Posterior vena cava (tissue), 2 donors: ENCODE measurements around the gene CBFA2T2. TPM values are rescaled to one million over a fixed set of nuclear protein-coding genes. Genes with fewer than 3 reads are reported as not detected.
"Not testable (repeated sequence)": the region's sequence is repeated elsewhere in the genome, so short reads cannot be mapped to it uniquely, and the experiment has no call there.

ENCODE experiments used
- DNase-seq: peaks from one replicate; pipeline ENCODE4 v3.0.0-alpha.2; 2020; ENCODE audit warnings: low spot score
- intact Hi-C, 2 donors: fragments of 100-400 bp; cut with DNase I; formaldehyde crosslinking; loops; one replicate each; pipeline versions ENCODE4 v1.14.1 to v1.14.2; 2022 to 2023
- total RNA-seq, 2 donors: library from RNA; stranded (reverse); fragmentation: NEBNext Ultra II Directional; extraction: Animal tissue kit (Norgen Biotek cat#: 25700); gene quantifications; one replicate each; pipeline ENCODE4 v1.2.1, GENCODE V29; 2021
- donor health status: DM: yes; HTN: yes; CAD: no.
- donor health status: DM: yes; HTN: yes; CAD: no.

The CBFA2T2 gene
- total RNA-seq, 2 donors from 2014 or later: 11.0 to 12.0 TPM

DNA sequence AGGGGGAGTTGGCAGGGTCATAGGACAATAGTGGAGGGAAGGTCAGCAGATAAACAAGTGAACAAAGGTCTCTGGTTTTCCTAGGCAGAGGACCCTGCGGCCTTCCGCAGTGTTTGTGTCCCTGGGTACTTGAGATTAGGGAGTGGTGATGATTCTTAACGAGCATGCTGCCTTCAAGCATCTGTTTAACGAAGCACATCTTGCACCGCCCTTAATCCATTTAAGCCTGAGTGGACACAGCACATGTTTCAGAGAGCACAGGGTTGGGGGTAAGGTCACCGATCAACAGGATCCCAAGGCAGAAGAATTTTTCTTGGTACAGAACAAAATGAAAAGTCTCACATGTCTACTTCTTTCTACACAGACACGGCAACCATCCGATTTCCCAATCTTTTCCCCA, 45.8 kb downstream of the CBFA2T2 start:
- DNase-seq, intact Hi-C loops: not testable (repeated sequence)

DNA sequence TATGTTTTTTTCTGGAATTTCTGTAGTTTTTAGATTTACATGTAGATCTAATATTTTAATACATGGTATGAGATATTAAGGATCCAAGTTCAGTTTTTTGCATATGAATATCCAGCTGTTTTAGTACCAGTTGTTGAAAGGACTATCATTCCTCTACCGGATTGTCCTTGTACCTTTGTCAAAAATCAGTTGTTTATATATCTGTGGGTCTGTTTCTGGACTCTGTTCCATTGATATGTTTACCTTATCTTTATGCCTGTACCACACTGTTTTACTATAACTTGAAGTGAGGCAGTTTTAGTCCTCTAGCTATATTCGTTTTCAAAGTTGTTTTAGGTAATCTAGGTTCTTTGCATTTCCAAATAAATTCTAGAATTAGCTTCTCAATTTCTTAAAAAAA, 47.7 kb downstream of the CBFA2T2 start:
- no peak for DNase-seq
- intact Hi-C loops: no loop called here

DNA sequence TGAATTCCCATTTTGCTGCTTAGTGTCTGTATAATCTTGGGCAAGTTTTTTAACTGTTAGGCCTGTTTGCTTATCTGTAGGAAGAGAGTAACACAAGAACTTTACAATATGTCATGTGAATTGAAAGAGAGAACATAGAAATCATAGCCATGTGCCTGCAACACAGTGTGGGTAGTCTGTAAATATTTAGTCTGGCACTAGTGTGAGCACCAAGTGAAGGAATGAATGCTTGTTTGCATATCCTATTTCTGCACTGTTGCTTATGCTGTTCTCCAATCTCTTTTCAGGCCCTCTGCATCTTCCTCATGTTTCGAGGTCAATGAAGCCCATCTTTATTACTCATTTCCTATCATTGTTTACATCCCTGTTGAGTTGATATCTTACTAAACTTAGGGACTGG, 49.2 kb downstream of the CBFA2T2 start:
- intact Hi-C loops: no loop called here
- no peak for DNase-seq

DNA sequence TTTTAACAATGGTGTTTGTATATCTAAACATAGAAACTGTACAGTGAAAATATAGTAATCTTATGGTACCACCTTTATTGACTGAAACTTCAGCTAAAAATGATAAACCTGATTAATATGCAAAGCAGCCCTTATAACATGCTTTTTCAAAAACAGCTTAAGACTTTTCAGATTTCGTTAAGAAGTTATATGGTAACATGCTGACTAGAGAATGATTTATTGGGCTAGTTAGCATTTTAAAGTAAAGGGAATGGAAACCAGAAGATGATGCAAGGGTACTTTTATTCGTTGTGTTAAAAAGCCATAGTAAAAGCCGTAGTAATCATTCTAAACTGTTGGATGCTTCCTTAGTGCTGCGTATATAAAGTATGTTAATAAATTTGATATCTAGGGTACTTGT, 50.5 kb downstream of the CBFA2T2 start:
- intact Hi-C loops: no loop called here
- DNase-seq: no peak

DNA sequence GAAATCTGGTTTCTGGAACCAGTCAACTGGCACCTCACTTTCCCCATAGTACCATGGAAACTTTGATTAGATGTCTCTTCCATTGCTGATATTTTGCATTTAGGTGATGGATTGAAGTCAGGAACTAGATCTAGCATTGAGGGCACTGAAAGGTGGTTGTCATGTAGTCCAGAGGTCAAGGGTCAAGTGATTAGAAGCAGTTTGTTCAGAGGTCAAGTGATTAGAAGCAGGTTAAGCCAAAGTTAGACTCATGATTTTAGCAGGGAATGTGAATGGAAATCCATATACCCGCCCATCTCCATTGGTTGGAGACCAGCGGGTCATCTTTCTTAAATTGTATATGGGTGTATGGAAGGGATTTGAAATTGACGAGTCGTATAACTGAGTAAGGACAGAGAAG, 51.2 kb downstream of the CBFA2T2 start:
- intact Hi-C loops: no loop called here
- no peak for DNase-seq

DNA sequence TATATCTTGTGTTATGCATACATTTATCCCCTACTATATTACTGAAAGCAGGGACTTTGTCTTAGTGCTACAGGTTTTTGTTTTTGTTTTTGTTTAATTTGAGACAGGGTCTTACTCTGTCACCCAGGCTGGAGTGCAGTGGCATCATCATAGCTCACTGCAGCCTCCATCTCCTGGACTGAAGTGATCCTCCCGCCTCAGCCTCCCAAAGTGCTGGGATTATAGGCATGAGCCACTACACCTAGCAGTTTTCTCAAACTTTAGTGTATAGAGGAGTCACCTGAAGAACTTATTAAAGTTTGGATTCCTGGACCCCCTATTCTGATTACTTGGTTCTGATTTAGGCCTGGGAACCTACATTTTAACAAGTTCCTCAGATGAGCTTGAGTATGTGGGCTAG, 51.9 kb downstream of the CBFA2T2 start:
- intact Hi-C loops: no loop called here
- no peak for DNase-seq

DNA sequence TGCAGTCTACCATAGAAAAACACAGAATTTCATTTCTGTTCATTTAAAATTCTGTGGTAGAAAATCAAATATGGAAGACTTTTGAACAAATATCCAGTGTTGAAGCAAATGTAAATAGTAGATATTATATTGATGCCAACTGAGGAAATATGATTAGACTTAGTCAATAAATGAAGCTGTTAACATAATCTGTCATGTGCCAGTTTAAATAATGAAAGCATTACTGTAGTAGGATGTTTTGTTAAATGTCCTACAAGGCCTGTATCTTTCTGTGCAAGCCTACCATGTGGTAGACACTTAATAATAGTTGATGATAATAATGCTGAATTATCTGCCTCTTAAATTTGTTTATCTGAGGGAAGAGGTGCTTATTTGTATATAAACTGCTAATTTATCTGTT, 55.9 kb downstream of the CBFA2T2 start:
- intact Hi-C loops: no loop called here
- no peak for DNase-seq

DNA sequence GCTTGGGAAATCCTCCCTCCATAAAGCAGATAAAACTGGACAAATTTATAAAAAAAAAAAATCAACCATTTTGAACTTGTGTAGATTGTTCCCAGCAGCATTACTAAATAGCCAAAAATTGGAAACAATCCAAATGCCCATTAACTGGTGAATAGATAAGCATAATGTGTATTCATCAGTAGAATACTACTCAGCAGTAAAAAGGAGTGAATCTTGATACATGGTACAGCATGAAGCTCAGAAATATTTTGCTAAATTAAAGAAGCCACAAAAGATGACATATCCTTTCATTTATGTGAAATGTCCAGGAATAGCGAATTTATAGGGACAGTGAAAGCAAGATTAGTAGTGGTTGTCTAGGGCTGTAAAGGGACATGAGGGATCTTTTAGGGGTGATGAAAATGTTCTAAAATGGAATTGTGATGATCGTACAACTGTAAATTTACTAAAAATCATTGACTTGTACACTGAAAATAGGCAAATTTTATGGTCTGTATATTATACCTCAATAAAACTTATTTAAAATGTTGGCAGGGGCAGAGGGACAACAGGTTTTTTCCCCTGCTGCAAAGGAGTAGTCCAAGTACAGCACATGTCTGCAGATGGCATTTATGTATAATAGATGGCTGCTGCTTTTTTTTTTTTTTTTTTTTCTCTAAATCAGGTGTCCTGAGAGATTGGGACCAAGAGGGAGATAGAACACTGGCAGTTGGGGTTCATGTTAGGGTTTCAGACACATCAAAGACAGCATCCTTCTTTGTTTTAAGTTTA, 59.5 kb downstream of the CBFA2T2 start:
- intact Hi-C loops: no loop called here
- no peak for DNase-seq

DNA sequence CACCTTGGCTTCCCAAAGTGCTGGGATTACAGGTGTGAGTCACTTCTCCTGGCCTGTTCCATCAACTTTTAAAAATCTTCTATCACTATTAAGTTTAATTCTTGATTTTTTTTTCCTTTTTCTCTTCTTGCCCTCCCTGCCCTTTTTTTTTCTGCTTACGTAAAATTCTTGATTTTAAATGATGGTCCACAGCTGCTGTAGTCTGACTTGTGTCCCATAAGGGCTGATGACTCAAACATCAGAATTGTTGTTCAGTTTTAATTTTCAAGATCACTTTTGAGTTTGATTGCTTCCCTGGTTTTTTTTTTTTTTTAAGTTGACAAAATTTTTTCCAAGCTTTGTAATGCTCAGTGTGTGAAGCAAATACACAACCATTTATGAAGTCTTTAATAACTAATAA, 61.9 kb downstream of the CBFA2T2 start:
- intact Hi-C loops: no loop called here
- DNase-seq: no peak

DNA sequence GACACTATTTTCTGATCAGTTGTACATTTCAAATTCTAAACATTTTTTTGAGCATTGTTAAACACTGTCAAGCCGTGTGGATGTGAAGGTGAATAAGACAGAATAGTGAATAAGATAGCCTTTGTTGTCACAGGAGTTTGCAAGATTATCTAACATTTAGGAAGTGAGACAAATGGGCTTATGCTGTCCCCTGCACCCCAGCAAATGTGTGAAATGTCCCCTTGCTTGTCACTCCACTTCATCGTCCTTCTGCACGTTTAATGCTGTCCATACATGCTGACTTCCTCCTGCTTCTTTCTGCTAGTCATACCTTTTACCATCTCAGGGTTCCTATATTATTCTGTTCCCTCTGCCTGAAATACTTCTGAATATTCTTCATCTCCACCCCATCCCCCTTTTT, 62.6 kb downstream of the CBFA2T2 start:
- no peak for DNase-seq
- intact Hi-C loops: no loop called here

DNA sequence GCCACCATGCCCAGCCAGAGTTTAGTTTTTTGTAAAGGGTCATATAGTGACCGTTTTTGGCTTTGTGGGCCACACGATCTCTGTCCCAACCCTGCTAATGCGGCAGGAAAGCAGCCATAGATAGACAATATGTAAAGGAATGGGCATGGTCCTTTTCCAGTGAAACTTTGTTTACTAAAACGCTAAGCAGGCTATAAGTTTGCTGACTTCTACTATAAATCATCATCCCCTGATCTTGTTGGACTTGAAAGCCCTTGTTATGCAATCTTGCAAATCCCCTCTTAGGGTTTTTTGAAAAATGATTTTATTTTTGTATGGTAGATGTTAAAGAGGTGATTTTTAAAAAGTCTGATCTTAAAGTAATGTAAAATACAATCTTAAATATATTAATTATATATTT, 63.6 kb downstream of the CBFA2T2 start:
- no peak for DNase-seq
- intact Hi-C loops: no loop called here

DNA sequence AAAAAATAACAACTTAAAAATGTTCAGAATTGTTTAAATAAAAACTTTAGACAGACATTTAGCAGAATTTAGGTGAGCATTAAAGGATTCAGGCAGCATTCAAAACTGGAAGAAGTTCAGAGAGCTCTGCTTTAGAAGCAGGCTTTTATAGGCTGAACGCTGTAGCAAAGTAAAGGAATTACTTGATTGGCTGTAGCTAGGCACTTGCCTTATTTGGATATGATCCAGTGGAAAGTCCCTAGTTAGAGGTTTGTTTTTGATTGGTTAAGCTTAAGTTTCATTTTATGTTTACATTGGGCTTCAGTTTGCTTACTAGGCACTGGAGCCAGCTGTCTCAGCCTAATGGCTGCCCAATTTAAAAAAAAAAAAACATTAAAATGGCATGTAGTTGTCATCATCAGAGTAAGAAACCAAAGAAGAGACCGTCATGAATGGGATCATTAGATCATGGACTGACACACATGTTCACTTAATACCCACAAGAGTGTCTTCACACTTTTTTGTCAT, 65.1 kb downstream of the CBFA2T2 start:
- DNase-seq: no peak
- intact Hi-C loops: no loop called here

DNA sequence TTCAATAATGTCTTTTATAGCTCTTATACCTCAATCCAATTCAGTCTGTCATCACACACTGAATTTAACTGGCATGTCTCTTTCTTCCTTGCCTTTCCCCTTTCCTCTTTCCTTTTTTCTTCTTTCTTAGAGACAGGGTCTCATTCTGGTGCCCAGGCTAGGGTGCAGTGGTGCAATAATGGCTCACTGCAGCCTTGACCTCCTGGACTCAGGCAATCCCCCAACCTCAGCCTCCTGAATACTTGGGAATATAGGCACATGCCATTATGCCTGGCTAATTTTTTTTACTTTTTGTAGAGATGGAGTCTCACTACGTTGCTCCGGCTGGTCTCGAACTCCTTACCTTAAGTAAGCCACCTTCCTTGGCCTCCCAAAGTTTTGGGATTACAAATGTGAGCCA, 65.9 kb downstream of the CBFA2T2 start:
- intact Hi-C loops: no loop called here
- DNase-seq: no peak

DNA sequence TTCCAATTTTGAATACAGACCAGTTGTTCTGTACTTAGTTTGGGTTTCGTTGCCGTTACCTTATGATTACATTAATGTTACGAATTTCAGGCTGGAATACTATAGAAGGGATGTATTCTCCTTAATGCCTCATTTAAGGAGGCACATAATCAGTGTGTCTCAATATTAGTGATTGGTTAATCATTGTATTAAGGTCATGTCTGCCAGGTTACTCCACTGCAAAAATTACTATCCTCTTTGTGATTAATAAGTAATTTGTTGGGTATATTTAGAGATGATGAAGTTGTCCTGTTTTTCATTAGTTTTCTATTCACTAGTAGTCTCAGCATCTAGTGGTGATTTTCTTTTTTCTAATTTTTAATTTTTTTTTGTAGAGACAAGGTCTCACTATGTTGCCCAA, 66.3 kb downstream of the CBFA2T2 start:
- intact Hi-C loops: no loop called here
- DNase-seq: no peak

DNA sequence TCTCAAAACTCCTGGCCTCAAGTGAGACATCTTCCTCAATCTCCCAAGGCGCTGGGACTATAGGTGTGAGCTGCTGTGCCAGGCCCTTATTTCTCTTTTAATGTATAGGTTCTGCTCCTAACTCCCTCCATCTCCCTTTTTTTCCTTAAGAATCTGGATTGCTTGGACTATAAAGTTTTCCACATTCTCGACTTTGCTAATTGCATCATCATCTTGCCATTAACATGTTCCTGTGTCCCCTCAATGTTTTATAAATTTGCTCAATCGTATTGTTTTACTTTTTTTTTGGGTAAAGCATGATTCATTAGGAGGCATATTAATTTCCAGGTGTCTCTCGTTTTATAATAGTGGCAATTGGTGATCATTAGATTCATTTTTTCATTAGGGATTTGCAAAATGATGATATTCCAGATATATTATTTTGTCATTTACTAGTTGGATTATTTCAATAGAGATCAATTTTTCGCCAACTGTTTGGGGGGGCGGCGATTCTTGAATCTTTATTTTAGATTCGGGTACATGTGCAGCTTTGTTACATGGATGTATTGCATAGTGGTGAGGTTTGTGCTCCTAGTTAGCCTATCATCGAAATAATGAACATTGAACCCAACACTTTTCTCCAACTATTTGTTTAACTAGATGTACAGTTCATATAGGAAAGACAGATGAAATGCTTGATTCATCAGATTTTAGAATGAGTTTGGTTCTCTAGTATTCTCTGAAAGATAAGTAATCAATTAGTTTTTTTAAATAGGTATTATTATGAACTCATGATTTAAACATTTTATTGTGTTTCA, 68.7 kb downstream of the CBFA2T2 start:
- DNase-seq: no peak
- intact Hi-C loops: no loop called here

DNA sequence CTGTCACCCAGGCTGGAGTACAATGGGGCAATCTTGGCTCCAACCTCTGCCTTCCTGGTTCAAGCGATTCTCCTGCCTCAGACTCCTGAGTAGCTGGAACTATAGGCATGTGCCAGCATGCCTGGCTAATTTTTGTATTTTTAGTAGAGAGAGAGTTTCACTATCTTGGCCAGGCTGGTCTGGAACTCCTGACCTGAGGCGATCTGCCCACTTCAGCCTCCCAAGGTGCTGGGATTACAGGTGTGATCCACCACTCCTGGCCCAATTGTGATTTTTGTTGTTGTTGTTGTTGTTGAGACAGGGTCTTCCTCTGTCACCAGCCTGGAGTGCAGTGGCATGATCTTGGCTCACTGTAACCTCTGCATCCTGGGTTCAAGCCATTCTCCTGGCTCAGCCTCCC, 69.3 kb downstream of the CBFA2T2 start:
- DNase-seq: no peak
- intact Hi-C loops: no loop called here

DNA sequence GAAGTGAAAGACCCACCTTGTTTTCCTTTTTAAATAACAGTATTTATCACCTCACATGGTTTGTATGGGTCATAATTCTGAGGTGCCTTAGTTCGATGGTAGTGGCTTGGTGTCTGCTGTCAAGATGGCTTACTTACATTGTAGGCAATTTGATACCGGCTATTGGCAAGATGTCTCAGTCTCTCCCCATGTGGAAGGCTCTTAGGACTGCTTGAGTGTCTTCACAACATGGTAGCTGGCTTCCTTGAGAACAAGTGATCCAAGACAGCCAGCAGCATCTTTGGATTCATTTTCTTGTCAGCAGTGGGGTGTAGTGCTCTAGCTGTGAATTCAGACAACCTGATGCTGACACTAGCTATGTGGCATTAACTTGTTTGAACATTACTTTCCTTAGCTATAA, 70.1 kb downstream of the CBFA2T2 start:
- intact Hi-C loops: no loop called here
- DNase-seq: no peak

DNA sequence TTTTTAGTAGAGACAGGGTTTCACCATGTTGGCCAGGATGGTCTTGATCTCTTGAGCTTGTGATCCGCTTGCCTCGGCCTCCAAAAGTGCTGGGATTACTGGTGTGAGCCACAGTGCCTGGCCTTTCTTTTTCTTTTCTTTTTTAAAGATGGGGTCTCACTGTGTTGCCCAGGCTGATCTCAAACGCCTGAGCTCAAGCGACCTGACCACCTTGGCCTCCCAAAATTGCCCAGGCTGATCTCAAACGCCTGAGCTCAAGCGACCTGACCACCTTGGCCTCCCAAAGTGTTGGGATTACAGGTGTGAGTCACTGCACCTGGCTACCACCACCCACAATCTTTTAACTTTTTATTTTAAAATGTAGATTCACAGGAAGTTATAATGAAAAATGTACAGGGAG, 71.2 kb downstream of the CBFA2T2 start:
- intact Hi-C loops, DNase-seq: not testable (repeated sequence)

DNA sequence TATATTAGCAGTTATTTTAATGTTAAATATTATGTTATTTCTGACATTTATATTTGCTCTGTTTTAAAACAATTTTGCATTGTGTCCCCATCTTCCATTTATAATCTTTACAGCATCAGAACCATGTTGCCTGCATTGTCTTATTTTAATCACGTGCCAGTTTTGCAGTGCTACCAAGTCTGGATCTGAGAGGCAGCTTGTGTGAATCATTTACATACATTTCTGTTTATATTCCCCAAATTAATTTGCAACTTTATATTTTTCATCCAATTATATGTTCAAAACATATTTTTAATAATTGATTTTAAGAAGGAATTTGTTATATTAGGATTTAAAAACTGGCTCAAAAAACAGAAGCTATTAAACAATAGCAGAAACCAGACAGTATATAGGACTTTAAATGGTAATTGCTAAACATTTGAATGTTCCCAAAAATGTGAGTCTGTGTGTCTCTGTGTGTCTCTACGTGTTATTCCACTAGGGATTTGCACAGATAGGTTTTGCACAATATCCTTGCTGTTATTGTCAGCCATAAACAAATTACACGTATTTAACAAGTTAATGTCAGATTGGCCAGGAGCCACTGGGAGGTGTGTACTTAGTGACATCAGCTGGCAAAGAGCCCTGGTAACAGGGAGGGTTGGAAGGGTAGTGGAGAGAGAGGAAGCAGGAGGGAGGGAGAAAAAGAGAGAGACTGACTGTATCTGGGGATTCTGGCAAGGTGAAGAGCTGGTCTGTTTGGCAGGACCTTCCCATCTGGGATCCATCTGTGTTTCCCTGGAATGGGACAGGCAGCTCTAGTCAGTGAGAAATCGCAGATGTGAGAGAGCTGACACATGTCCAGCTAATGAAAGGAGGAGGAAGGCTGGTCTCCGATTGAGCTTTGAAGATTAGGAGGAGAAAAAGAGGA, 72.1 kb downstream of the CBFA2T2 start:
- DNase-seq: no peak
- intact Hi-C loops: no loop called here

DNA sequence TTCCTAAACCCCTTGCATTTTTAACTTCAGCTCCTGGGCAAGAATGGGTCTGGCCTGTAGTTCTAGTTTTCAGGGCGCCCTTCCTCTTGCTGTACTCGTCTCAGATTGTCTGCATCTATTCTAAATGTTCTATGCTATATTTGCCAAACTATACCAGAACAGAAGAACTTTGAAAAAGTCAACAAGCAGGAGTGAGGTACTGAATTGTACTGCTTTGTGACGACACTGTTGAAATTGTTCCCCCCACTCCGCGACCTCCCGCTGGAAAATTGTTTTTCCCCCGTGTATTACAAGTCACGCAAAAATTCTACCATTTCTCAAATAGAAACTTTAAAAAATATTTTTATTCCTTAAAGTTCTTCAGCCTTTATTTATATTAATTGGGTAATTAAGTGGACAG, 73.9 kb downstream of the CBFA2T2 start:
- intact Hi-C loops: no loop called here
- no peak for DNase-seq
